NCI-H2107 (cell line): Measurements from ENCODE around the gene WDR53.
"Not testable (repeated sequence)": the region's sequence is repeated elsewhere in the genome, so short reads cannot be mapped to it uniquely, and the experiment has no call there.

Experiments
- DNase-seq: peaks from one replicate; lab custom pipeline; 2025; lab: John Stamatoyannopoulos, UW

WDR53 gene

GRCh38 chr3:196568246-196569002 is at the start of gene WDR53, which contains the start of gene FBXO45:
Gene WDR53, minus strand, starts transcription at chr3:196568554. Its CDS starts 7,079 bp downstream, at chr3:196561475.
Gene FBXO45, plus strand, starts transcription at chr3:196568660. Its CDS starts 325 bp downstream, at chr3:196568985.
- peak; percentile 100 for DNase-seq

GRCh38 chr3:196617256-196617655 is 48.9 kb upstream of the WDR53 start:
- DNase-seq, result no peak

GRCh38 chr3:196615234-196615633 is 46.9 kb upstream of the WDR53 start:
- not testable (repeated sequence) for DNase-seq

- DNase-seq, result no peak
These were observed 43.6 kb upstream of the WDR53 start for GRCh38 chr3:196611761-196612483.

GRCh38 chr3:196609805-196610515 is 41.6 kb upstream of the WDR53 start:
- no peak for DNase-seq

GRCh38 chr3:196609343-196609775 is 41.0 kb upstream of the WDR53 start:
- peak; percentile 98 for DNase-seq

- no peak for DNase-seq
These were observed 40.3 kb upstream of the WDR53 start for GRCh38 chr3:196608693-196609092.

GRCh38 chr3:196604548-196604947 is 36.2 kb upstream of the WDR53 start:
- DNase-seq, result no peak

GRCh38 chr3:196603683-196604082 is 35.3 kb upstream of the WDR53 start:
- no peak for DNase-seq

- DNase-seq, result no peak
These were observed 34.3 kb upstream of the WDR53 start for GRCh38 chr3:196602673-196603072.

- no peak for DNase-seq
These were observed 32.0 kb upstream of the WDR53 start for GRCh38 chr3:196600359-196600758.

- DNase-seq, result no peak
These were observed 31.4 kb upstream of the WDR53 start for GRCh38 chr3:196599734-196600128.

- not testable (repeated sequence) for DNase-seq
These were observed 29.8 kb upstream of the WDR53 start for GRCh38 chr3:196597971-196598733.

GRCh38 chr3:196596355-196596754 is 28.0 kb upstream of the WDR53 start:
- DNase-seq, result no peak

- no peak for DNase-seq
These were observed 21.9 kb upstream of the WDR53 start for GRCh38 chr3:196590279-196590678.

GRCh38 chr3:196585044-196585757 is 16.8 kb upstream of the WDR53 start:
- no peak for DNase-seq

GRCh38 chr3:196572389-196572788 is 4.0 kb upstream of the WDR53 start:
- no peak for DNase-seq

GRCh38 chr3:196570332-196570731 is 2.0 kb upstream of the WDR53 start:
- not testable (repeated sequence) for DNase-seq

- peak; percentile 50 for DNase-seq
These were observed 706 bp upstream of the WDR53 start for GRCh38 chr3:196569003-196569516.

GRCh38 chr3:196563721-196564225 is 4.6 kb downstream of the WDR53 start:
- DNase-seq, result no peak

GRCh38 chr3:196559826-196560225 is 8.5 kb downstream of the WDR53 start:
- no peak for DNase-seq
